GM12878 (cell line): ENCODE results near the gene IQCC. TPM values are rescaled to one million over a fixed set of nuclear protein-coding genes. Genes with fewer than 3 reads are reported as not detected.

Experiments used
- ATF3 ChIP-seq: IDR thresholded peaks from 2 replicates; pipeline ENCODE4 v1.6.1; 2011; ENCODE audit warnings: low read depth, mild to moderate bottlenecking, low read length, moderate library complexity, borderline replicate concordance; ENCODE audit errors: extremely low read depth
- BHLHE40 ChIP-seq, 2 experiments: fragments of 450-650 bp in 1 of 2; IDR thresholded peaks; 2 replicates each; pipeline ENCODE4 v1.6.1; 2011 to 2017; ENCODE audit warnings: low read depth in 2 of 2, borderline replicate concordance in 1 of 2, improper control_type of control experiment in 1 of 2, low read length in 1 of 2, mild to moderate bottlenecking in 1 of 2
- BRCA1 ChIP-seq: IDR thresholded peaks from 2 replicates; pipeline ENCODE4 v1.6.1; 2011; ENCODE audit warnings: low read depth, low read length, improper control_type of control experiment
- CREM ChIP-seq: IDR thresholded peaks from 2 replicates; pipeline ENCODE4 v1.6.1; 2014; ENCODE audit warnings: antibody characterized with exemption, low read depth
- E2F8 ChIP-seq: fragments of 450-650 bp; IDR thresholded peaks from 2 replicates; pipeline ENCODE4 v1.6.1; 2018; ENCODE audit warnings: mild to moderate bottlenecking, low read depth, moderate library complexity; ENCODE audit not compliant: partially characterized antibody
- EGR1 ChIP-seq, 2 experiments: IDR thresholded peaks; 1 replicate in 1 of 2; 2 replicates in 1 of 2; pipeline ENCODE4 v1.6.1; 2011 to 2012; ENCODE audit warnings: low read depth in 2 of 2, low read length in 2 of 2, borderline replicate concordance in 1 of 2, mild to moderate bottlenecking in 1 of 2, moderate library complexity in 1 of 2
- EP300 ChIP-seq, 2 experiments: fragments of 150-350 bp in 1 of 2; IDR thresholded peaks; 2 replicates each; pipeline ENCODE4 v1.6.1; 2011 to 2012; ENCODE audit warnings: low read depth in 2 of 2, low read length in 2 of 2, borderline replicate concordance in 1 of 2, improper control_type of control experiment in 1 of 2, inconsistent platforms in 1 of 2; ENCODE audit not compliant: control insufficient read depth in 1 of 2
- GATAD2B ChIP-seq: fragments of 450-650 bp; conservative IDR thresholded peaks from 2 replicates; pipeline ENCODE4 v1.6.1; 2017; ENCODE audit warnings: low read depth, mild to moderate bottlenecking, moderate library complexity
- HDGF ChIP-seq: fragments of 450-650 bp; IDR thresholded peaks from 2 replicates; pipeline ENCODE4 v1.6.1; 2016; ENCODE audit warnings: antibody characterized with exemption
- IRF4 ChIP-seq: IDR thresholded peaks from 2 replicates; pipeline ENCODE4 v1.6.1; 2011; ENCODE audit warnings: low read depth, low read length
- LARP7 ChIP-seq: fragments of 450-650 bp; IDR thresholded peaks from 2 replicates; pipeline ENCODE4 v1.6.1; 2017; ENCODE audit warnings: mild to moderate bottlenecking
- MXI1 ChIP-seq: fragments of 150-350 bp; IDR thresholded peaks from 2 replicates; pipeline ENCODE4 v1.6.1; 2011; ENCODE audit warnings: low read depth, mild to moderate bottlenecking, inconsistent platforms, low read length, improper control_type of control experiment
- NFIC ChIP-seq: IDR thresholded peaks from 2 replicates; pipeline ENCODE4 v1.6.1; 2012; ENCODE audit warnings: low read depth, mild to moderate bottlenecking, inconsistent platforms, low read length, moderate library complexity
- NR2C1 ChIP-seq: fragments of 450-650 bp; IDR thresholded peaks from 2 replicates; pipeline ENCODE4 v1.6.1; 2017; ENCODE audit warnings: antibody characterized with exemption, mild to moderate bottlenecking, moderate library complexity
- POLR2AphosphoS5 ChIP-seq: IDR thresholded peaks from 2 replicates; pipeline ENCODE4 v1.6.1; 2011; ENCODE audit warnings: mild to moderate bottlenecking, low read length, inconsistent platforms
- SIN3A ChIP-seq: IDR thresholded peaks from 2 replicates; pipeline ENCODE4 v1.6.1; 2012; ENCODE audit warnings: low read depth, low read length, improper control_type of control experiment
- SIX5 ChIP-seq: IDR thresholded peaks from 2 replicates; pipeline ENCODE4 v1.6.1; 2011; ENCODE audit warnings: mild to moderate bottlenecking, low read depth, low read length, moderate library complexity; ENCODE audit not compliant: severe bottlenecking
- WRNIP1 ChIP-seq: IDR thresholded peaks from 2 replicates; pipeline ENCODE4 v1.6.1; 2011; ENCODE audit warnings: low read depth, low read length, improper control_type of control experiment, borderline replicate concordance
- polyA plus RNA-seq, 11 experiments: library from polyadenylated mRNA; depleted of rRNA in 4 of 11; unstranded in 6 of 11; stranded (reverse) in 5 of 11; fragments of >200 nt; fragmentation: Nextera tagmentation in 4 of 11; fragmentation: Illumina TruSeq in 1 of 11; extraction: Ambion mirVana in 4 of 11; extraction: Trizol in 1 of 11; gene quantifications; 1 replicate in 1 of 11; 2 replicates in 10 of 11; pipeline versions ENCODE4 v1.2.1 to v1.2.3, GENCODE V29; 2011 to 2016; ENCODE audit warnings: inconsistent platforms in 2 of 11, missing spikeins in 2 of 11, low read depth in 1 of 11
- total RNA-seq, 4 experiments: library from RNA; depleted of rRNA in 3 of 4; stranded (reverse); fragments of >200 nt in 3 of 4; fragmentation: Illumina TruSeq in 1 of 4; extraction: Trizol in 1 of 4; gene quantifications; 2 replicates each; pipeline versions ENCODE4 v1.2.1 to v1.2.3, GENCODE V29; 2013 to 2021
- TF ChIP-seq, protein P1 (sequence below): fragments of 450-650 bp; IDR thresholded peaks from 2 replicates; pipeline ENCODE4 v1.6.1; 2017; ENCODE audit warnings: low read depth, mild to moderate bottlenecking, moderate library complexity
- TF ChIP-seq, protein P2 (sequence below): fragments of 150-350 bp; IDR thresholded peaks from 2 replicates; pipeline ENCODE4 v1.6.1; 2014; ENCODE audit warnings: mild to moderate bottlenecking, low read depth, low read length

IQCC gene
- total and polyA plus RNA-seq, 10 of the 15 experiments (the other 5 are each of a cell fraction or from before 2014, with no cell fraction given) = 2.1 to 6.8 (median 4.9) TPM

DNA sequence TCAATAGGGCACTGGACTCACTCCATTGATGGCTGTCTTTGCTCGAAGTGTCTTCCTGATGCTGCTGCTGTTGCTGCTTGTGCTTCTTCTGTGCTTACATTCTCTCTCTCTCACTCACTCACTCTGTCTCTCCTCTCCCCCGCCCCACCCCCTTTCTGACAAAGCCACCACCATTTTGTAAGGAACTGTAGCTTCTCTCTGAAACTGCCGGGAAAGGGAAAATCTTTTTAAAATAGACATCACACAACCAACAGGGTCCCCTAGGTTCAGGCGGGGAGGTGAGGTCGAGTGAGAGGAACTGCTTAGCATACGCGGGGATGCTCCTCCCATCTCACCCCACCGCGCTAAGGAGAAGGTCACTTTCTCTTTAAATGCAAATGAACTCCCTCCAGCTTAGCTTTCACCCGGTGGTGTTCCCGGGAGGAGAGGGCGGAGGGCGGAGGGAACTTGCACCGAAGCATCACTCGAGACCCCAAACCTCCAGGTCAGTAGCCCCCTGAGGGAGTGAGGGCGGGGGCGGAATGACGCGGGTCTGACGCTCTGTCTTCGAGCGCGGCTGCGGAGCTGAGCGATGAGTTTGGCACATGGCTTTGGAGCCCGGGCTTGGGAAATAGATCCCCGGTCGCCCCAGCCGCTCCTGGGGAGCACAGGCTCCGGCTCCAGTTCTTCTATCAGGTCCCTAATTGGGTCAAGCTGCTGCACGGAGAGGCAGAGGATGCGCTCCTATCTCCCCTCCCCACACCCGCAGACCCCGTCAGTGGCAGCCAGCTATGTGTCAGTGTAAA lies 5.1 kb upstream of the IQCC start, which contains the start of gene CCDC28B (continued):
- TF ChIP-seq, protein P1, sequence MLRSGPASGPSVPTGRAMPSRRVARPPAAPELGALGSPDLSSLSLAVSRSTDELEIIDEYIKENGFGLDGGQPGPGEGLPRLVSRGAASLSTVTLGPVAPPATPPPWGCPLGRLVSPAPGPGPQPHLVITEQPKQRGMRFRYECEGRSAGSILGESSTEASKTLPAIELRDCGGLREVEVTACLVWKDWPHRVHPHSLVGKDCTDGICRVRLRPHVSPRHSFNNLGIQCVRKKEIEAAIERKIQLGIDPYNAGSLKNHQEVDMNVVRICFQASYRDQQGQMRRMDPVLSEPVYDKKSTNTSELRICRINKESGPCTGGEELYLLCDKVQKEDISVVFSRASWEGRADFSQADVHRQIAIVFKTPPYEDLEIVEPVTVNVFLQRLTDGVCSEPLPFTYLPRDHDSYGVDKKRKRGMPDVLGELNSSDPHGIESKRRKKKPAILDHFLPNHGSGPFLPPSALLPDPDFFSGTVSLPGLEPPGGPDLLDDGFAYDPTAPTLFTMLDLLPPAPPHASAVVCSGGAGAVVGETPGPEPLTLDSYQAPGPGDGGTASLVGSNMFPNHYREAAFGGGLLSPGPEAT = peak; percentile 56
- TF ChIP-seq SIN3A (peak; percentile 49; the same call in 1 of the 2 replicates), LARP7 (no peak), E2F8 (no peak), MXI1 (peak; percentile 84), POLR2AphosphoS5 (0 out of 2 replicates have a peak, but pooled peaks have one; percentile 18), WRNIP1 (no peak), CREM (peak; percentile 33; the same call in 1 of the 2 replicates), EGR1 (IDR thresholded peaks at IDR 0.05; ENCODE audit: borderline replicate concordance in 1 of 2, low read depth in 2 of 2, low read length in 2 of 2) (peak; percentile 31 to 88), NR2C1 (no peak), NFIC (no peak), BHLHE40 (IDR thresholded peaks at IDR 0.05; ENCODE audit: borderline replicate concordance in 1 of 2, low read depth in 2 of 2, low read length in 1 of 2) (peak; percentile 22 to 32; a peak in 1 of 4 replicates), SIX5 (no peak), IRF4 (no peak), HDGF (no peak), EP300 (IDR thresholded peaks at IDR 0.05; ENCODE audit: borderline replicate concordance in 1 of 2, control insufficient read depth in 1 of 2, low read depth in 2 of 2, low read length in 2 of 2) (peak in 1 of 2 experiments; percentile 20; a peak in 1 of 4 replicates), BRCA1 (no peak), ATF3 (no peak), GATAD2B (peak; percentile 52)
- TF ChIP-seq, protein P2, sequence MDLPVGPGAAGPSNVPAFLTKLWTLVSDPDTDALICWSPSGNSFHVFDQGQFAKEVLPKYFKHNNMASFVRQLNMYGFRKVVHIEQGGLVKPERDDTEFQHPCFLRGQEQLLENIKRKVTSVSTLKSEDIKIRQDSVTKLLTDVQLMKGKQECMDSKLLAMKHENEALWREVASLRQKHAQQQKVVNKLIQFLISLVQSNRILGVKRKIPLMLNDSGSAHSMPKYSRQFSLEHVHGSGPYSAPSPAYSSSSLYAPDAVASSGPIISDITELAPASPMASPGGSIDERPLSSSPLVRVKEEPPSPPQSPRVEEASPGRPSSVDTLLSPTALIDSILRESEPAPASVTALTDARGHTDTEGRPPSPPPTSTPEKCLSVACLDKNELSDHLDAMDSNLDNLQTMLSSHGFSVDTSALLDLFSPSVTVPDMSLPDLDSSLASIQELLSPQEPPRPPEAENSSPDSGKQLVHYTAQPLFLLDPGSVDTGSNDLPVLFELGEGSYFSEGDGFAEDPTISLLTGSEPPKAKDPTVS = no peak
